ENCODE results near the gene DENND5A. TPM values are rescaled to one million over a fixed set of nuclear protein-coding genes. Genes with fewer than 3 reads are reported as not detected.

DENND5A gene
- total RNA-seq, 2 experiments from 2014 or later: 4.0 to 10.5 TPM

DNA sequence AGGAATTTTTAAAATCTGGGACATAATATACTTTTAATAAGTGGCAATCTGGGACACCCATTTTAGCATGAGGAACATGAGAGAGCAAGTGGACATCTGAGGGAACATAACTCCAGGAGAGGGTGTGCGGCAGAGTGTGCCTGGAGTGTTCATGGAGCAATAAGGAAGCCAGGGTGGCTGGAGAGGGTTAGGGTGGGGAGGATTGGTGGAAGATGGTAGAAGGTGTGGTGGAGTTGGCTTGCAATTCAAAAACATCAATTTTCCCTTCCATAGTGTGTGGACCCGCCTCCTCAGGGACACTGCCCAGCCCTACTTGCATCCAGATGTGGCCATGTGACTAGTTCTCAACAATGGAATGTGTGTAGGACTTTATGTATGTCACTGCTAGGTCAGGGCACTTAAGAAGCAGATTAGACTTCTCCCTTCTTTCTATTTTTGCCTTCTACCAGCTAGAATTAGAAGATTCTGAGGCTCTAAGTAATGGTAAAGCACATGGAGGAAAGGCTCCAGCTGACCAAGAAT lies 4.4 kb upstream of the DENND5A start:
- POLR2A ChIA-PET: no interaction called here

DNA sequence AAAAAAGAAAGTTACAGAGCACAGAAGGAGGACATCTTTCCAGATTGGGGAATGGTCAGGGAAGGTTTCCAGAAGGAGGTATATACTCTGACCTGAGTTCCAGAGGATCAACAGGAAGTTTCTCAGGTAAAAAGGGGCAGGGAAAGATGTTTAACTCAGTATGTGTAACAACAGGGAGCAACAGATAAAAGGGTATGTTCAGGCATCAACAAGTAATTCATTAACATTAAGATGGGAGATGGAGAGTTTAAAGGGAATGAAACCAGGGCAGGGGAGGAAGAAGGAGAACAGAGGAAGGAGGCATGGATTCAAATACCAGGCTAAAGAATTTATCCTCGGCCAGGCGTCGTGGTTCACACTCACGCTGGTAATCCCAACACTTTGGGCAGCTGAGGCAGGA lies 2.5 kb upstream of the DENND5A start:
- CTCF ChIA-PET (ENCODE audit: unreplicated experiment): no interaction called here
- H3K4me2 ChIP-seq (ENCODE audit: low read length): no peak overlapping the region

More for the DNA sequence above, 4.4 kb upstream of the DENND5A start:
- Histone ChIP-seq H3K79me2 (ENCODE audit: insufficient read depth, low read depth, low read length) (no peaks in the 10 kb centered on the region), H3K4me1 (ENCODE audit: insufficient read depth, low read length, poor library complexity, severe bottlenecking) (peaks cover under 1% of the 10 kb centered on the region), H3K9me2 (ENCODE audit: insufficient read depth, low read length) (no peaks in the 10 kb centered on the region), H3K27ac (ENCODE audit: low read depth, low read length, poor library complexity, severe bottlenecking) (no peak overlapping the region), H3K9me3 (ENCODE audit: low read length) (no peaks in the 10 kb centered on the region), H3K4me3 (ENCODE audit: low read depth, low read length, poor library complexity, severe bottlenecking) (no peak overlapping the region), H4K20me1 (ENCODE audit: insufficient read depth, low read length) (no peaks in the 10 kb centered on the region), H2AFZ (ENCODE audit: low read length) (no peak overlapping the region), H3K36me3 (ENCODE audit: insufficient read depth, low read length) (no peaks in the 10 kb centered on the region), H3K4me2 (ENCODE audit: low read length) (no peak overlapping the region)
- CTCF ChIA-PET (ENCODE audit: unreplicated experiment): no interaction called here
- no peak for TF ChIP-seq EZH2phosphoT487 (IDR thresholded peaks at IDR 0.05; ENCODE audit: borderline replicate concordance, low read depth, low read length)
- TF ChIP-seq, protein P1, sequence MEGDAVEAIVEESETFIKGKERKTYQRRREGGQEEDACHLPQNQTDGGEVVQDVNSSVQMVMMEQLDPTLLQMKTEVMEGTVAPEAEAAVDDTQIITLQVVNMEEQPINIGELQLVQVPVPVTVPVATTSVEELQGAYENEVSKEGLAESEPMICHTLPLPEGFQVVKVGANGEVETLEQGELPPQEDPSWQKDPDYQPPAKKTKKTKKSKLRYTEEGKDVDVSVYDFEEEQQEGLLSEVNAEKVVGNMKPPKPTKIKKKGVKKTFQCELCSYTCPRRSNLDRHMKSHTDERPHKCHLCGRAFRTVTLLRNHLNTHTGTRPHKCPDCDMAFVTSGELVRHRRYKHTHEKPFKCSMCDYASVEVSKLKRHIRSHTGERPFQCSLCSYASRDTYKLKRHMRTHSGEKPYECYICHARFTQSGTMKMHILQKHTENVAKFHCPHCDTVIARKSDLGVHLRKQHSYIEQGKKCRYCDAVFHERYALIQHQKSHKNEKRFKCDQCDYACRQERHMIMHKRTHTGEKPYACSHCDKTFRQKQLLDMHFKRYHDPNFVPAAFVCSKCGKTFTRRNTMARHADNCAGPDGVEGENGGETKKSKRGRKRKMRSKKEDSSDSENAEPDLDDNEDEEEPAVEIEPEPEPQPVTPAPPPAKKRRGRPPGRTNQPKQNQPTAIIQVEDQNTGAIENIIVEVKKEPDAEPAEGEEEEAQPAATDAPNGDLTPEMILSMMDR (conservative IDR thresholded peaks at IDR 0.05; ENCODE audit: low read length): no peak
- no TSS peak for BruUV-seq (replicated peaks)
- no peak for DNase-seq (ENCODE audit: low spot score)
- intact Hi-C loops (cut with micrococcal nuclease; ENCODE audit: unreplicated experiment): no loop called here

GRCh38 chr11:9266926-9267325 lies 1.8 kb upstream of the DENND5A start:
- intact Hi-C loops (cut with micrococcal nuclease; ENCODE audit: unreplicated experiment): no loop called here

More for the DNA sequence above, 2.5 kb upstream of the DENND5A start:
- intact Hi-C loops (cut with micrococcal nuclease; ENCODE audit: unreplicated experiment): no loop called here
- Histone ChIP-seq H3K79me2 (ENCODE audit: insufficient read depth, low read depth, low read length) (no peaks in the 10 kb centered on the region), H3K27ac (ENCODE audit: low read depth, low read length, poor library complexity, severe bottlenecking) (no peak overlapping the region), H3K36me3 (ENCODE audit: insufficient read depth, low read length) (no peaks in the 10 kb centered on the region), H3K4me1 (ENCODE audit: insufficient read depth, low read length, poor library complexity, severe bottlenecking) (peaks cover 9% of the 10 kb centered on the region), H4K20me1 (ENCODE audit: insufficient read depth, low read length) (no peaks in the 10 kb centered on the region), H3K9me3 (ENCODE audit: low read length) (no peaks in the 10 kb centered on the region), H3K4me3 (ENCODE audit: low read depth, low read length, poor library complexity, severe bottlenecking) (no peak overlapping the region), H2AFZ (ENCODE audit: low read length) (no peak overlapping the region), H3K9me2 (ENCODE audit: insufficient read depth, low read length) (no peaks in the 10 kb centered on the region)
- no peak for DNase-seq (ENCODE audit: low spot score)
- BruUV-seq (replicated peaks): no TSS peak
- TF ChIP-seq, protein P1 (conservative IDR thresholded peaks at IDR 0.05; ENCODE audit: low read length): no peak
- TF ChIP-seq EZH2phosphoT487 (IDR thresholded peaks at IDR 0.05; ENCODE audit: borderline replicate concordance, low read depth, low read length): no peak
- POLR2A ChIA-PET: no interaction called here

More at GRCh38 chr11:9266926-9267325, 1.8 kb upstream of the DENND5A start:
- ChIA-PET POLR2A (no interaction called here), CTCF (ENCODE audit: unreplicated experiment) (no interaction called here)
- Histone ChIP-seq H3K79me2 (ENCODE audit: insufficient read depth, low read depth, low read length) (no peaks in the 10 kb centered on the region), H3K36me3 (ENCODE audit: insufficient read depth, low read length) (no peaks in the 10 kb centered on the region), H3K9me3 (ENCODE audit: low read length) (no peaks in the 10 kb centered on the region), H4K20me1 (ENCODE audit: insufficient read depth, low read length) (no peaks in the 10 kb centered on the region), H3K4me3 (ENCODE audit: low read depth, low read length, poor library complexity, severe bottlenecking) (no peak overlapping the region), H2AFZ (ENCODE audit: low read length) (no peak overlapping the region), H3K4me1 (ENCODE audit: insufficient read depth, low read length, poor library complexity, severe bottlenecking) (peaks cover 9% of the 10 kb centered on the region), H3K27ac (ENCODE audit: low read depth, low read length, poor library complexity, severe bottlenecking) (no peak overlapping the region), H3K4me2 (ENCODE audit: low read length) (no peak overlapping the region), H3K9me2 (ENCODE audit: insufficient read depth, low read length) (no peaks in the 10 kb centered on the region)
- no TSS peak for BruUV-seq (replicated peaks)
- DNase-seq (ENCODE audit: low spot score): no peak
- TF ChIP-seq, protein P1 (conservative IDR thresholded peaks at IDR 0.05; ENCODE audit: low read length): no peak
